Keratinocyte (primary cell): ENCODE data around the gene ADAMTS2. TPM values are rescaled to one million over a fixed set of nuclear protein-coding genes. Genes with fewer than 3 reads are reported as not detected.
"Not testable (repeated sequence)": the region's sequence is repeated elsewhere in the genome, so short reads cannot be mapped to it uniquely, and the experiment has no call there.

Source experiments
- DNase-seq: peaks from one replicate; pipeline ENCODE4 v3.0.0-alpha.2; 2011; ENCODE audit warnings: low read depth, missing footprints, low spot score
- FAIRE-seq: peaks from 2 replicates; lab custom pipeline; 2011; peaks lifted over from hg19 to GRCh38; lab: Jason Lieb, UNC
- H2AFZ ChIP-seq: 2 replicates; pipeline ENCODE4 v1.6.0; 2012; ENCODE audit warnings: low read length, control low read depth, inconsistent platforms; ENCODE audit not compliant: control insufficient read depth
- H3K27ac ChIP-seq: 2 replicates; pipeline ENCODE4 v1.5.1; 2011; ENCODE audit warnings: low read length; ENCODE audit not compliant: control insufficient read depth, insufficient read depth
- H3K27me3 ChIP-seq: 3 replicates; pipeline ENCODE4 v1.6.0; 2011; ENCODE audit warnings: low read length; ENCODE audit not compliant: control insufficient read depth, insufficient read depth; ENCODE audit errors: extremely low read depth
- H3K36me3 ChIP-seq, 2 experiments: 2 replicates in 1 of 2; 3 replicates in 1 of 2; pipeline ENCODE4 v1.5.1; 2011; ENCODE audit warnings: low read length in 2 of 2, mild to moderate bottlenecking in 1 of 2; ENCODE audit not compliant: control insufficient read depth in 2 of 2, insufficient read depth in 2 of 2; ENCODE audit errors: extremely low read depth in 1 of 2
- H3K4me1 ChIP-seq: 3 replicates; pipeline ENCODE4 v1.5.1; 2011; ENCODE audit warnings: low read length; ENCODE audit not compliant: control insufficient read depth, insufficient read depth; ENCODE audit errors: extremely low read depth
- H3K4me2 ChIP-seq: 3 replicates; pipeline ENCODE4 v1.6.0; 2011; ENCODE audit warnings: low read depth, low read length; ENCODE audit not compliant: control insufficient read depth, insufficient read depth; ENCODE audit errors: extremely low read depth
- H3K4me3 ChIP-seq, 3 experiments: fragments of 200-600 bp in 1 of 3; sonication (generic) in 1 of 3; 2 replicates in 2 of 3; 3 replicates in 1 of 3; pipeline ENCODE4 v1.5.1; 2011 to 2016; ENCODE audit warnings: low read length in 3 of 3, mild to moderate bottlenecking in 3 of 3, control low read depth in 2 of 3, inconsistent platforms in 1 of 3, low read depth in 1 of 3, mixed read lengths in 1 of 3, mixed run types in 1 of 3, moderate library complexity in 1 of 3; ENCODE audit not compliant: control insufficient read depth in 2 of 3, insufficient read depth in 2 of 3; ENCODE audit errors: extremely low read depth in 1 of 3
- H3K79me2 ChIP-seq: 2 replicates; pipeline ENCODE4 v1.6.0; 2012; ENCODE audit warnings: low read length; ENCODE audit not compliant: control insufficient read depth, insufficient read depth
- H3K9ac ChIP-seq: 3 replicates; pipeline ENCODE4 v1.6.0; 2011; ENCODE audit warnings: low read length; ENCODE audit not compliant: control insufficient read depth, insufficient read depth; ENCODE audit errors: extremely low read depth
- H3K9me1 ChIP-seq: 3 replicates; pipeline ENCODE4 v1.6.0; 2011; ENCODE audit warnings: low read length; ENCODE audit not compliant: control insufficient read depth, insufficient read depth; ENCODE audit errors: extremely low read depth
- H3K9me3 ChIP-seq: 2 replicates; pipeline ENCODE4 v1.5.1; 2012; ENCODE audit warnings: low read depth, low read length; ENCODE audit not compliant: control insufficient read depth
- H4K20me1 ChIP-seq: 3 replicates; pipeline ENCODE4 v1.6.0; 2011; ENCODE audit warnings: low read length; ENCODE audit not compliant: control insufficient read depth, insufficient read depth; ENCODE audit errors: extremely low read depth
- CTCF ChIP-seq, 3 experiments: IDR thresholded peaks in 1 of 3; conservative IDR thresholded peaks in 1 of 3; optimal IDR thresholded peaks in 1 of 3; 2 replicates in 2 of 3; 3 replicates in 1 of 3; pipeline versions ENCODE3 to v1.5.1; 2011; ENCODE audit warnings: low read length in 3 of 3, mild to moderate bottlenecking in 3 of 3, moderate library complexity in 2 of 3, control low read depth in 1 of 3, inconsistent platforms in 1 of 3; ENCODE audit not compliant: insufficient read depth in 2 of 3; ENCODE audit errors: extremely low read depth in 1 of 3
- EZH2 ChIP-seq: IDR thresholded peaks from one replicate; pipeline ENCODE4 v1.6.1; 2012; ENCODE audit warnings: inconsistent platforms, mild to moderate bottlenecking, low read length, moderate library complexity
- dilution Hi-C: fragments of 300-500 bp; cut with MboI; formaldehyde crosslinking; loops from one replicate; pipeline ENCODE4 v1.7.0; 2020; ENCODE audit warnings: low sequenced_read_pairs; ENCODE audit not compliant: extremely low pct_ligation_motif_present
- polyA plus RNA-seq, 5 experiments: library from polyadenylated mRNA; depleted of rRNA in 3 of 5; stranded (reverse) in 3 of 5; stranded (forward) in 1 of 5; unstranded in 1 of 5; fragments of >200 nt; gene quantifications; 1 replicate in 1 of 5; 2 replicates in 3 of 5; 3 replicates in 1 of 5; pipeline versions ENCODE4 v1.2.1 to v1.2.3, GENCODE V29; 2011 to 2012; ENCODE audit warnings: missing spikeins in 2 of 5, low read depth in 1 of 5, low replicate concordance in 1 of 5

Gene ADAMTS2
- polyA plus RNA-seq, 1 donor (not counting 4 experiments of a cell fraction or from before 2014, with no cell fraction given) = not detected

- no peak overlapping the region for H2AFZ ChIP-seq
- FAIRE-seq (no peak), DNase-seq (no peak)
- no peaks in the 10 kb centered on the region for H3K4me1 ChIP-seq
- no peaks in the 10 kb centered on the region for H3K79me2 ChIP-seq
- dilution Hi-C loops = no loop called here
- H3K4me3 ChIP-seq = no peak overlapping the region
- no peaks in the 10 kb centered on the region for H3K27me3 ChIP-seq
- no peaks in the 10 kb centered on the region for H3K9me1 ChIP-seq
- H3K9ac ChIP-seq = no peak overlapping the region
- H3K27ac ChIP-seq = no peak overlapping the region
- no peak overlapping the region for H3K4me2 ChIP-seq
- TF ChIP-seq EZH2 (no peak), CTCF (optimal IDR thresholded peaks at IDR 0.05 in 1 of 3, IDR thresholded peaks at IDR 0.05 in 1 of 3, conservative IDR thresholded peaks at IDR 0.05 in 1 of 3; ENCODE audit: extremely low read depth in 1 of 3, insufficient read depth in 2 of 3, low read length in 3 of 3) (no peak)
- no peaks in the 10 kb centered on the region for H4K20me1 ChIP-seq
- no peaks in the 10 kb centered on the region for H3K36me3 ChIP-seq
- peaks cover 22% of the 10 kb centered on the region for H3K9me3 ChIP-seq
These were observed 127.0 kb downstream of the ADAMTS2 start for GRCh38 chr5:179217956-179218942.

- no peak for FAIRE-seq
- peaks cover 18% of the 10 kb centered on the region for H3K9me3 ChIP-seq
- H3K9me1 ChIP-seq = no peaks in the 10 kb centered on the region
- H3K4me2 ChIP-seq = no peak overlapping the region
- H3K4me1 ChIP-seq = no peaks in the 10 kb centered on the region
- dilution Hi-C loops = no loop called here
- H3K4me3 ChIP-seq = no peak overlapping the region
- H3K36me3 ChIP-seq = no peaks in the 10 kb centered on the region
- no peak for DNase-seq
- no peak overlapping the region for H3K27ac ChIP-seq
- no peak for TF ChIP-seq CTCF (optimal IDR thresholded peaks at IDR 0.05 in 1 of 3, IDR thresholded peaks at IDR 0.05 in 1 of 3, conservative IDR thresholded peaks at IDR 0.05 in 1 of 3; ENCODE audit: extremely low read depth in 1 of 3, insufficient read depth in 2 of 3, low read length in 3 of 3)
- TF ChIP-seq EZH2 = no peak
- no peak overlapping the region for H3K9ac ChIP-seq
- no peaks in the 10 kb centered on the region for H3K27me3 ChIP-seq
- no peaks in the 10 kb centered on the region for H4K20me1 ChIP-seq
- H2AFZ ChIP-seq = no peak overlapping the region
- no peaks in the 10 kb centered on the region for H3K79me2 ChIP-seq
These were observed 127.9 kb downstream of the ADAMTS2 start for GRCh38 chr5:179217356-179217755.

GRCh38 chr5:179216381-179216780 is 128.9 kb downstream of the ADAMTS2 start:
- H2AFZ ChIP-seq, H3K79me2 ChIP-seq, H3K4me2 ChIP-seq, H3K36me3 ChIP-seq, H3K27me3 ChIP-seq, H4K20me1 ChIP-seq, H3K9me1 ChIP-seq, H3K4me1 ChIP-seq, H3K9ac ChIP-seq, H3K27ac ChIP-seq, H3K4me3 ChIP-seq, DNase-seq, FAIRE-seq, dilution Hi-C loops: not testable (repeated sequence)
- H3K9me3 ChIP-seq = peaks cover 20% of the 10 kb centered on the region
